SH-SY5Y (cell line): Measurements from ENCODE around the gene MMP11.

ENCODE experiments used
- GATA2 ChIP-seq: IDR thresholded peaks from 2 replicates; pipeline ENCODE4 v1.6.1; 2011; ENCODE audit warnings: mild to moderate bottlenecking, low read depth, low read length
- GATA3 ChIP-seq: IDR thresholded peaks from 2 replicates; pipeline ENCODE4 v1.6.1; 2011; ENCODE audit warnings: low read depth, mild to moderate bottlenecking, low read length, moderate library complexity

The MMP11 gene

DNA sequence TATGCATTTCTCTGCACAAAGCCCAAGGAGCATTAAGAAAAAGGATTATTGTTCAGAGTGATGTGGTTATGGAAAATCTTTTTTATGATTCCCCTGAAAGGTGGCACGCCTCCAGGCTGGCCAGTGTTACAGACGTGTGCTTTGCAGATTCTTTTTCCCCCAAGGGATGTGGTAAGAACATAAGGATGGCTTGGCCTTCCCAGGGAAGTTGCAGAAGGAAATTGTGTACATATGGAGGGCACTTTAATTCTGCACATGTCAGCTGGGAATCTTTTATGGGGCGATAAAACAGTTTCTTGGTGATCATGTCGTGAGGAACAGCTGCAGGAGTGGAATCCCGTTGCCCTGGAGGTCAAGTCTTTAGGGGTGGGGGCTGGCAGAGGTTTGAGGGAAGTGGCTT is 23.8 kb downstream of the MMP11 start:
- no peak for TF ChIP-seq GATA2
- TF ChIP-seq GATA3 = no peak

DNA sequence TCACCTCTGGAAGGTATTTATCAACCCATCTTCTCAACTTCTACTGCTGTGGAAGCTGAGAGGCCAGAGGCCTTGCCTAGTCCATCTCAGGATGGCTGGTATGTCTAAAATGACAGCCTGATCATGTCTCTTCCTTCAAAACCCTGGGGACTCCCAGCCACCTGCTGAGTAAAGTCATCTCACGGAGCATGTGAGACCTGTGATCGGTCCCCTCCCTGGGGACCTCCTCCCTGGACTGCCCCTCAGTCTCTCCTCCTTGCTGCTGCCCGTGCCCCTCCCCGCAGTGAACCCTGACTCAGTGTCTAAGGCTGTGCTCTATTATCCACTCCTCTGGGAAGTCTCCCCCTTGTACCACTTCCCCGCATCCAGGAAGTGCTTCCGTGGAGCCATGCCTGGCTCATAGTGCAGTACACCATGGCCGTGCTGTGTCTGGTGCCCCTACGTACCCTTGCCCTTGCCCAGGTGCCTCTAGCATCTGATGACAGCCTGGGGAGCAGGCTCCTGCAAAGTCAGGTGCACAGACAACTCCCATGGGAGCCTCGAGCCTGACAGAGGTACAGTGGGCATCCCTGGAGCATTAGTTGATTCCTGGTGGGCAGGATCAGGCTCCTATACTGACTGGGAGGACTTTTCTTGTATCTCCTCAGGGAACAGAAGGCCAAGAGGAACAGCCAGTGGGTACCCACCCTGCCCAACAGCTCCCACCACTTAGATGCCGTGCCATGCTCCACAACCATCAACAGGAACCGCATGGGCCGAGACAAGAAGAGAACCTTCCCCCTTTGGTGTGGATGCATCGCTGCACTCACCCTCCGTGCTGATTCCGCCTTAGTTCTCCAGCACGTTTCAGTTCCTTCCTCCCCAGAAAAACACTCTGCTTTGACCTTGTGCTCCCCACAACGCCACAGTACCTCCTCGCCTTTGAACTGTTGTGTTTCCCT is 27.9 kb downstream of the MMP11 start:
- no peak for TF ChIP-seq GATA3
- no peak for TF ChIP-seq GATA2

DNA sequence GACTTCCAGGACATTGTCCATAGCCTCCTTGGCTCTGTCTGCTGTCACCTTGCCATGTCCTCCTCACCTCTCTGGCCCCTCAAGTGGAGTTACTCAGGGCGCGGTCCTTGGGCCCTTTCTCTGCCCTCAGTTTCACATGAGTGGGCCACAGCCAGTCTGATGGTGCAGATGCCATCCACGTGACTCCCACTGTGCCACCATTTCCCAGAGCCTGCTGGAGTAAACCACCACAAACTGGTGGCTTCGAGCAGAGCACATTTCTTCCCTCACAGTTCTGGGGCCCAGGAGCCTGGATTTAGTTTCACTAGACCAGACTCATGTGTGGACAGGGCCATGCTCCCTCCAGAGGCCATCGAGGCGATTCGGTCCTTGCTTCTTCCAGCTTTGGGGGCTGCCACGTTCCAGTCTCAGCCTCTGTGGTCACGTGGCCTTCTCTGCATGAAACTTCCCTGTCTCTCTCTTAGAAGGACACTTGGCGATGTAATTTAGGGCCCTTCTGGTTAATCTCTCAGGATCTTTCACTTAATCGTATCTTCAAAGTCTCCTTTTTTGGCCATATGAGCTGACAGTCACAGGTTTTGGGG is 28.7 kb downstream of the MMP11 start:
- no peak for TF ChIP-seq GATA3
- TF ChIP-seq GATA2 = no peak

DNA sequence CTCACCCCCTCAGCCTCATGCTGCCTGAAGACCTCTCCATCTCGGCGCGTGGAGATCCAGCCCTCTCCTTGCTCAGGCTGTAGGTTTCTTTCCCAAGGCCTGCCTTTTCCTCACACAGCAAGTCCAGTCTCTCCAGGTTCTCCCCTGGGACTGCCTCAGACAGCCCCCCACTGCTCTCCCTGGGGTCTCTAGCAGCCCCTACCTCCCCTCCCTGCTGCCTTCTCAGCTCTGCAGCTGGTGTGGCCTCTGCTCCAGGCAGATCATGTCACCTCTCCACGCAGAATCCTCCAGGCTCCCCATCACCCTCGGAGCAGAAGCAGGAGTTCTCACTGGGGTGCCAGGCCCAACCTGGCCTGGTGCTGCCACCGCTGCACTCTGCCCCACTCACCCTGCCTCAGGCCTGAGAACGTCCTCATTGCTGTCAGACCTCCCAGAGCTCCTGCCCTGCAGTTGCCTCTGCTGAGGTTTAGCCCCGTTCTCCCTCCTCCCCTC is 29.3 kb downstream of the MMP11 start:
- no peak for TF ChIP-seq GATA3
- no peak for TF ChIP-seq GATA2

DNA sequence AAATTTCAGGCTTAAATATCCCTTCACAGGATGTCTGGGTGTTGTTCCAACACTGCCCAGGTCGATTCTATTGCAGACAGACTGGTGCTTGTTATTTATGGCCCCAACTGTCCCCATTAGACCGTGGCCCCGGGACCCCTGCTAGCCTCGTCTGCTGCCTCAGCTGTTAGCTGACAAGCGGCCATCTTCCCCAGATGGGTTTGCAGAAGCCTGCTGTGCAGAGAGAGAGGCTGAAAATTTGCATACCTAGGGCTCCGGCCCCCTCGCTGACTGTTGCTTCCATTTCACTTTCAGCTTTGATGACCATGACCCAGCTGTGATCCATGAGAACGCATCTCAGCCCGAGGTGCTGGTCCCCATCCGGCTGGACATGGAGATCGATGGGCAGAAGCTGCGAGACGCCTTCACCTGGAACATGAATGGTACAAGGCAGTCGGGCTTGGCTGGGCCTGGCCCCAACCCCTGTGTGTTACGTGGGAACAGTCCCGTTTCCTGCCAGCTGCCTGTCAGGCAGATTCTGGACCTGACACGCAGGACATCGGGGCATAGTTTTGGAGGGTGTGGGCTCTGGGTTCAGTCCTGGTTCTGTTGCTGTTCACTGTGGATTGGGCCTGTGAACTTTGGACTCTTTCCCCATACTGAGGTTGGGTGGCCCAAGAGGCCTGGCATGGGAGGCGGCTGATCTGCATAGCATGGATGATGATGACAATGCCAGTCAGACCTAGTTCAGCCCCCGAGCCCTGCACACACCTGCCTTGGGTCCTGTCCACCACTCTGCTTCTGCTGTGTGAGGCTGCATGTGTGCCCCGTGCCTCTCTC is 30.6 kb downstream of the MMP11 start:
- TF ChIP-seq GATA2 (no peak), GATA3 (no peak)

DNA sequence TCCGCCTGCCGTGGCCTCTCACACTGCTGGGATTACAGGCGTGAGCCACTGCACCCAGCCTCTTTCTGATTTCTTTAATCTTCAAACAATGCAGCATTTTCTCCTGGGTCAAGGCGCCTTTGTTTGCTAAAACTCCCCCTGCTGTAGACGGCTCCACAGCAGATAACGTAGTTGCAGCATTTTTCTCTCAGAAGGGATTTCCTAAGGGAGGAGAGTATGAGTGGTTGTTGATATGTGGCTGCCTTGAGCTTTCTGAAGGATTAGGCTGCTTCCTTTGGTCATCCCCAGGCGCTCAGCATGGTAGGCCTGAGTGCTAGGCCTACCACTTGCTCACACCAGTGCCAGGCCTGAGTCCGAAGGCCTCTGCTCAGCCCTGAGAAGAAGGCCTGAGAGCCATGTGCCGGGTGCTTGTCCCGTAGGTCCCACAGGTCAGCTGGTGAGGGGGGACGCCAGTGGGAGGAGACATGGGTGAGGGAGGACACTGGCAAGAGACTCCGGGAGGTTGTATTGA is 32.2 kb downstream of the MMP11 start:
- no peak for TF ChIP-seq GATA2
- TF ChIP-seq GATA3 = no peak

DNA sequence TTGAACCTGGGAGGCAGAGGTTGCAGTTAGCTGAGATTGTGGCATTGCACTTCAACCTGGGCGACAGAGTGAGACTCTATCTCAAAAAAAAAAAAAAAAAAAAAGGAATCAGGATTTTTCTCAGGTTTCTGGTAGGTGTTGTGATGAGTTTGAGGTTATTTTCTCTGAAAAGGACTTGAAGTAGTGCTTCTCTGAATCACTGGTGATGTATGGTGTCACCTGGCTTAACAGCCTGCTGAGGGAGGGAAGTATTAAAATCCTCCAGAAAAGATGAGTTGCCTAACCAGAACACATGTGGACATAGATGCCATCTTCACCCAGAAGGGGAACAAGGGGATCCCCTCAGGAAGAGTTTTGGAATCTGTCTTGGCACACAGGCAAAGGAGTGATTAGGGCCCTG is 34.2 kb downstream of the MMP11 start:
- no peak for TF ChIP-seq GATA3
- no peak for TF ChIP-seq GATA2

DNA sequence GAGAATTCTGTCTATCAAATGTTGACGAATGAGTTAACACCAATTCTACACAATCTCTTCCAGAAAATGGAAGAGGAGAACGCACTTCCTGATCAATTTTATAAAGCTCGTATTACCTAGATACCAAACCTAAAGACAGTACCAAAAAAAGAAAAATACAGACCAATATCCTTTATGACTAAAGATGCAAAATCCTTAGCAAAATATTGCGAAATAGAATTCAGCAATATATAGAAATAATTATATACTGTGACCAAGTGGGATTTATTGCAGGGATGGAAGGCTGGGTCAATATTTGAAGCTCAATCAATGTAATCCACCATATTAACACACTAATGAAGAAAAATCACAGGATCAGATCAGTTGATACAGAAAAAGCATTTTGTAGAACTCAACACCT is 39.7 kb downstream of the MMP11 start:
- TF ChIP-seq GATA2 = no peak
- TF ChIP-seq GATA3 = no peak

DNA sequence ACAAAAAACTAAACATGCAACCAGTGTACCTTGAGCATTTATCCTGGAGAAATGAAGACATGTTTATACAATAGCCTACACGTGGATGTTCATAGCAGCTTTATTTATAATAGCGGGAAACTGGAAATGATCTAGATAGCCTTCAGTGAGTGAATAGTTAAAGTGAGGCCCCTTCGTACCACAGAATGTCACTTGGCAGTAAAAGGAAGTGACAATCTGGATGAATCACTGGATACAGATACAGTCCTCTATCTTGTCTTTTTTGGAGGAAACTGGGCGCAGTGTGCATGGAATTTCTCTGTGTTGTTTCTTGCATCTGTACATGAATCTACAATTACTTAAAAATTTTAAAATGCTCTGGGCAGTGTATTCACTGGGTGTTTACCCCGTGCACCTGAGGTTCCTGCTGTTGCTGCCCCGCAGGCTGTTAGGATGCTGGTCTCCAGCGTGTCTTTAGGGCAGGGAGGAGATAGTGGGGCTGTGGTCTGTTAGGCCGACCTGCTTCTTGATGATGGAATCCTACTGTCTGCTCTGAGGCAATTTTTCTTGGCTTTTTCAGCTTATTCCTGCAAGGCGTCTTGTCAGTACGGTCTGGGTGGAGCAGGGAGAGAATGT is 43.0 kb downstream of the MMP11 start:
- no peak for TF ChIP-seq GATA3
- TF ChIP-seq GATA2 = no peak

DNA sequence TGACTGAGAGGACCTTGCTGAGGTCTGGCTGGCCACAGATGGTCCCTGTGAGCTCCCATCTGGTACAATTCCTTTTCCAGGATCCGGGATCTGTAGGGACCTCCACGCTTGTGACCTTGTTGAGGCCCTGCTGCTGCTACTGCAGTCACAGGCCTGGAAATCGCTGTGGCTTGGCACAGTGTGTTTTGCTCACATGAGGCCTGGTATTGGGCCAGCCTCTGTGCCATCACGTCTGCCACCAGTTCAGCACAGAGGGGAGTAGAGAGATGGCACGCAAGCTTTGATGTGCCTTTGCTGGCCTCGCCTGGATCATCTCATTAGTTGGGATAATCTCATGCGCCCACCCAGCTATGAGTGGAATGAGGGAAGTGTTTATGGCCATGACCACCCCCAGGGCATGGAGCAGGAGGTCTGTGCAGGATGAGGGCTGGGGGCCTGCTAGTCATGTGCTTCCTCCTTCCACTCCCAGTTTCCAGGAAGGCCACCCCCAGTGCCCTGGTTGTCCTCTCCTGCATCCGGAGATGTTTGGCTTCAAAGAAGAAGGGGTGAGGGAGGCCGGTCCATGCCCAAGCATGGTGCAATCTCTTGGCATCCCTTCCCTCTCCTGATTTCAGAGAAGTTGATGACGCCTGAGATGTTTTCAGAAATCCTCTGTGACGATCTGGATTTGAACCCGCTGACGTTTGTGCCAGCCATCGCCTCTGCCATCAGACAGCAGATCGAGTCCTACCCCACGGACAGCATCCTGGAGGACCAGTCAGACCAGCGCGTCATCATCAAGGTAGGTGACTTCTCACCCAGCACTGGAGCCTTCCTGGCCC is 43.7 kb downstream of the MMP11 start:
- no peak for TF ChIP-seq GATA2
- no peak for TF ChIP-seq GATA3

DNA sequence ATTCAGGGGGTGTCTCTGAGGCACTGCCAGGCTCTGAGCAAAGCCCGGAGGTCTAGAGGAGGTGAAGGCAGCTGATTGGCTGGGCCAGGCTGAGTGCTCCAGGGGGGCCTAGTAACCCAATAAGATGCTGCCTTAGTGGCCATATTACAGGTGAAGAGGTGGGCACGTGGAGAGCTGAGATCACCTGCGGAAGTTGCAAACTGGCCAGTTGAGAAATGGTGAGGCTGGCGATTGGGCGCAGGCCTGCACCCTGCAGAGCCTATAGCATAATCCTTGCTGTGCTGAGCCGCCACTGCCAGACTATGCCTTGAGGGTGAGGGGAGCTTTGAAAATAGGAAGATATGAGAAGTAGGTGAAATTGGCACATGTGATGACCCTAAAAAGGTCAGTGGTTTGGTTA is 44.5 kb downstream of the MMP11 start:
- TF ChIP-seq GATA3 = no peak
- TF ChIP-seq GATA2 = no peak

DNA sequence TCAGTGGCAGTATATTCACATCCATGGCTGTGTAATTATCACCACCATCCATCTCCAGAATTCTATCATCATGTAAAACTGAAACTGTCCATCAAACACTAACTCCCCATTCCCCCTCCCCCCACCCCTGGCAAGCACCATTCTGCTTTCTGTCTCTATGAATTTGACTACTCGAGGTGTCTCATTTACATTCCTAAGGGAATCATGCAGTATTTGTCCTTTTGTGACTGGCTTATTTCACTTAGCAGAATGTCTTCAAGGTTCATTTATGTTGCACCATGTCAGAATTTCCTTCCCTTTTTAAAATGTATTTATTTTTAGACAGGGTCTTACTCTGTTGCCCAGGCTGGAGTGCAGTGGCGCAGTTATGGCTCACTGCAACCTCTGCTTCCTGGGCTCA is 45.9 kb downstream of the MMP11 start:
- no peak for TF ChIP-seq GATA2
- no peak for TF ChIP-seq GATA3

DNA sequence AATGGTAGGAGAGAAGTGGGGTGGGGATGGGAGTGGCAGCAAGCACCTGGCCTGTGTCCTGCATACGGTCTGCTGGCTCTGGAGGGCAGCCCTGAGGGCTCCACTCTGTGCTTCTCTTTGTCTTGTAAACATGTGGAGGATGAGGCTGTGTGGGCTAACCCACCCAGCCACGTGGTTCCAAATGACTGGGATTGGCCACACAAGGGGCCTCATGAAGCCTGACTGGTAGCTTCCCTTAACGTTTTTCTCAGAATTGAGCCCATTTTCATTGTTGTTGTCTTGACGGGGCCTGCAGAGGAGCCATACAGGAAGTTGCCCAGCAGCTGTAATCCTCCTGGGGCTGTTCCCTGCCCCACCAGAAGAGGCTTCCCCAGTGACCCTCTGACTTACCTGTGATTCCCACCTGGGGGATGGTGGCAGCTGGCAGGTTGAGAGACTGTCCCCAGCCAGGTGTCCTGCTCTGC is 48.1 kb downstream of the MMP11 start:
- no peak for TF ChIP-seq GATA2
- TF ChIP-seq GATA3 = no peak
